HFF-Myc (cell line): Measurements from ENCODE around the gene F7.

Experiments
- DNase-seq: peaks from one replicate; pipeline ENCODE4 v3.0.0-alpha.2; 2011; ENCODE audit warnings: low read depth; ENCODE audit errors: extremely low read depth
- H3K4me3 ChIP-seq: replicated peaks from 2 replicates; pipeline ENCODE4 v1.5.1; 2011; ENCODE audit warnings: low read depth, mild to moderate bottlenecking, control low read depth, low read length
- TF ChIP-seq, protein P1 (sequence below): IDR thresholded peaks from 2 replicates; pipeline ENCODE4 v1.5.1; 2012; ENCODE audit warnings: mild to moderate bottlenecking, low read depth, low read length, control low read depth; ENCODE audit errors: missing control alignments

The F7 gene

DNA sequence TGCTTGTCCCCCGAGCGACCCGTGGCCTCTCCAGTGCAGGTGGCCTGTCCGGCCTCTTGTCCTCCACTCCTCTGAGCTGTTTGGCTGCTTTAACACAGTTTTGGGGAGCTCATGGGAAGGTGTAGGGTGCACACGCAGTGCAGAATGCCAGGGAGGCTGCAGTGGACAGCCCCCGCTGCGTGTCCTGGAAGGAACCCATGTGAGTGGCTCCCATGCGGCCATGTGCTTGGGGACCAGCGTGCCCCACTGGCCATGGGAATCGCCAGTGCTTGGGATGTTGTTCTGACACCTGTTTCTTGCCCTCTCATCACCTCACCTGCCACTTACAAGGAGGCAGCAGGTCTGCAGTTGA lies 22.6 kb upstream of the F7 start:
- H3K4me3 ChIP-seq = no peak overlapping the region
- DNase-seq = no peak
- TF ChIP-seq, protein P1, sequence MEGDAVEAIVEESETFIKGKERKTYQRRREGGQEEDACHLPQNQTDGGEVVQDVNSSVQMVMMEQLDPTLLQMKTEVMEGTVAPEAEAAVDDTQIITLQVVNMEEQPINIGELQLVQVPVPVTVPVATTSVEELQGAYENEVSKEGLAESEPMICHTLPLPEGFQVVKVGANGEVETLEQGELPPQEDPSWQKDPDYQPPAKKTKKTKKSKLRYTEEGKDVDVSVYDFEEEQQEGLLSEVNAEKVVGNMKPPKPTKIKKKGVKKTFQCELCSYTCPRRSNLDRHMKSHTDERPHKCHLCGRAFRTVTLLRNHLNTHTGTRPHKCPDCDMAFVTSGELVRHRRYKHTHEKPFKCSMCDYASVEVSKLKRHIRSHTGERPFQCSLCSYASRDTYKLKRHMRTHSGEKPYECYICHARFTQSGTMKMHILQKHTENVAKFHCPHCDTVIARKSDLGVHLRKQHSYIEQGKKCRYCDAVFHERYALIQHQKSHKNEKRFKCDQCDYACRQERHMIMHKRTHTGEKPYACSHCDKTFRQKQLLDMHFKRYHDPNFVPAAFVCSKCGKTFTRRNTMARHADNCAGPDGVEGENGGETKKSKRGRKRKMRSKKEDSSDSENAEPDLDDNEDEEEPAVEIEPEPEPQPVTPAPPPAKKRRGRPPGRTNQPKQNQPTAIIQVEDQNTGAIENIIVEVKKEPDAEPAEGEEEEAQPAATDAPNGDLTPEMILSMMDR = no peak

DNA sequence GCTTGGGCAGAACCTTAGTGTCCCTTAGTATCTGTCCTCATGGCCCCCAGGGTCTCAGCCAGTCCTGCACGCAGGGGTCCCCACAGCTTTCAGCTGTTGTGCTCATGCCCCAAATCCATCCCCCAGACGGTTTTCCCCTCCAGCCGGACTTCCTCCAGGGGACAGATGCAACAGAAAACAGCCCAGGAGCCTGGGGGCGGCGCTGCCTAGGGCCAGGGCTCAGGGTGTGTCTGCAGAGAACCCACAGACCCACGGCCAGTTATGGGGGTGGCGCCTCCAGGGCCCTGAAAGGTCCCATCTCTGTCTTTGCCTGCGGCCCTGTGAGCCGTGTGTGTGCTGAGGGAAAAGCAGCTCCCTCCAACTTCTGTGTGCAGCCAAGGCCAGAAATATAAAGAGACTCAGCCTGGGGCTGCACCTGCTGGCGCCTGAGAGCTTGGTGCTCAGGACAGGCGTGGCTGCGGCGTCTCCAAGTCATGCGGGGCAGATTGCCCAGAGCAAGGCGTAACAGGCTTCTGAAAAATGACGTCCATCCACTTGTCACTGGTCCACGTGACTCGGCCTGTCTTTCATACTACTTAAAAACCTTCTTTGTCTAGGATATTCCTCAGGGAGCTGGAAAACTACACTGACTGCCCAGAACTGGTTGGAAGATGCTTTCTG lies 22.1 kb upstream of the F7 start:
- TF ChIP-seq, protein P1 = no peak
- no peak overlapping the region for H3K4me3 ChIP-seq
- no peak for DNase-seq

DNA sequence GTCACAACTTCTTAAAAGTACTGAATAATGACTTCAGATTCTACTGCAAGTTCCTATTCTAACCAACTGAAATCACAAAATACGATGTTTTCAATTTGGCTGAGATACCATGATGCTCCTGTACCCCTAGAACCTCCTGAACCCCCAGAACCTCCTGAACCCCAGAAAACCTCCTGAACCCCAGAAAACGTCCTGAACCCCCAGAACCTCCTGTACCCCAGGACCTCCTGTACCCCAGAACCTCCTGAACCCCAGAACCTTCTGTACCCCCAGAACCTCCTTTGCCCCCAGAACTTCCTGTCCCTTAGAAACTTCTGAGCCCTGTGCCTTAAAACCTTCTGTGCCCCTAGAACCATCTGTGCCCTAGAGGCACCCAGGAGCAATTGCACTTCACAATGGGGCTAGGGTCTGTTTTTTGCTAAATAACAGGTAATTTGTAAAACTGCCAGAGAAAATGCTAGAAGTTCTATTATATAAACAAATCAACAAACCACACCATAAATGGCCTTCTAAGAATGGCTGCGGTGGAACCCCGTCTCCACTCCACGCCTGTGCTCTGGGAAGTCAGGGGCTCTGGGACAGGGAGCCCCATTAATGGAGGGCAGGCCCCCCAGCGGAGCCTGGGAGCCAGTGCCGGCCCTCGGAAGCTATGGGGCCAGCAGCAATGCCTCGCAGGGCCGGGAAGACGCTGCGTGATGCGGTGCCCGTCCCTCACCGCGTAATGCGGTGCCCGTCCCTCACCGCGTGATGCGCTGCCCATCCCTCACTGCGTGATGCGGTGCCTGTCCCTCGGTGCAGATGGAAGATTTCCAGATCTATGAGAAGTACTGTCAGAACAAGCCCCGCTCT lies 21.3 kb upstream of the F7 start:
- no peak for DNase-seq
- no peak overlapping the region for H3K4me3 ChIP-seq

DNA sequence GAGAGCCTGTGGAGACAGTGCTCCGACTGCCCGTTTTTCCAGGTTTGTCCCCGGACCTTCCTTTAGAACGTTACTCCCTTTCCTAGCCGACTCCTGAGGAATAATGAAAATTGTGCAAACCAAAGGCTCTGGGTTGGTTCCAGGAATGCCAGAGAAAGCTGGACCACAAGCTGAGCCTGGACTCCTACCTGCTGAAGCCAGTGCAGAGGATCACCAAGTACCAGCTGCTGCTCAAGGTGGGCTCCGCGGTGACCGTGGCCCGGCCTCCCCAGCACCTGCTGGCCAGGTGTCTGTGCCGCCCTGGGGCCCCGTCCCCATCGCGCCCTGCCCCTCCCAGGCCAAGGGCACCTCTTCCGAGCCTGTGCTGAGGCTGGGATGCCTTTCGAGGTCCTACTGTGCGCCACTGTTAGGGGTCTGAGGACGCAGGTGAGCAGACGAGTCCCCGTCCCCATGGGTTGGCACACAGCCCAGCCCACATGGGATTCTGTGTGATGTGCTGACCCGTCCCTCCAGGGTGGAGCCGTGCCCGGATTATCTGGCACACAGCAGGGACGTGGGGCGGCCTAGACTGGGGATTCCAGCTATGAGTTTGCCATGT lies 20.5 kb upstream of the F7 start:
- no peak overlapping the region for H3K4me3 ChIP-seq
- TF ChIP-seq, protein P1 = no peak
- DNase-seq = no peak

More for the DNA sequence above, 21.3 kb upstream of the F7 start:
- TF ChIP-seq, protein P1 = peak; percentile 5

DNA sequence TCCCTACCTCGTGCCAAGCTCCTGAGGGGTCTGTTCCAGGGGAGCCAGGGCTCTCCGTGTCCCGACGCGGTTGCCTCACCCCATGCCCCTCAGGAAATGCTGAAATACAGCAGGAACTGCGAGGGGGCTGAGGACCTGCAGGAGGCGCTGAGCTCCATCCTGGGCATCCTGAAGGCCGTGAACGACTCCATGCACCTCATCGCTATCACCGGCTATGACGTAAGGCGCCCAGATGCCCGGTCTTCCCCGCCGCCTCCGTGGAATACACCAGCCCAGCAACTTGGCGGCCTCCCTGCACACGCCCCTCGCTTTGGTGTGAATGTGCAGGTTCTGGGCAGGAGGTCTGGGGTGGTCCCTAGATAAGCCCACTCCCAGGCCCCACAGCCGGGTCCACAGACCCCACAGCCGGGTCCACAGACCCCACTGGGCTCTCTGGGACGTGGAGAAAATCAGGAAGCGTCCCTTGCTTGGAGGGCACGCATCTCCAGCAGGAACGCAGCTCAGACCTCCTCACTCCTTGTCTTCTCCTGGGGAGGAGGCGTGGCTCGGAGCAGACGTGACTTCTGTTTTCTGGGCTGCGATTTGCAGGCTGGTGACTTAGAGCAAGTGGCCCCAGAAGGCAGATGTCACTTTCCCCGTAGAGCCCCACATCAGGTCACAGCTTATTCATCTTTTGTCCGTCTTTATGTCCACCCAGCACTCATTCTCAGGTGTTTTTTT lies 19.4 kb upstream of the F7 start:
- no peak overlapping the region for H3K4me3 ChIP-seq
- DNase-seq = no peak
- TF ChIP-seq, protein P1 = peak; percentile 15
